ENCODE data around the gene CLDN16. TPM values are rescaled to one million over a fixed set of nuclear protein-coding genes. Genes with fewer than 3 reads are reported as not detected.

Gene CLDN16
- total RNA-seq, 1 experiment from 2014 or later = not detected

GRCh38 chr3:190436331-190436730, 48.4 kb downstream of the CLDN16 start (continued):
- no peak for TF ChIP-seq PRDM15 (CRISPR knock-in tag; IDR thresholded peaks at IDR 0.05)
- TF ChIP-seq JUN (CRISPR knock-in tag; IDR thresholded peaks at IDR 0.05) = no peak
- no peak for TF ChIP-seq MXD4 (CRISPR knock-in tag; IDR thresholded peaks at IDR 0.05; ENCODE audit: borderline replicate concordance)
- no peak for TF ChIP-seq ETV6 (CRISPR knock-in tag; IDR thresholded peaks at IDR 0.05)
- no peak for TF ChIP-seq HMGA2 (CRISPR knock-in tag; IDR thresholded peaks at IDR 0.05)
- no peak for TF ChIP-seq ATF3 (CRISPR knock-in tag; conservative IDR thresholded peaks at IDR 0.05)

- DNase-seq (ENCODE audit: low spot score) (no peak), ATAC-seq (no peak)
- no peak overlapping the region for H3K4me3 Mint-ChIP-seq
- H3K4me1 Mint-ChIP-seq = no peaks in the 10 kb centered on the region
- H3K27ac Mint-ChIP-seq = no peak overlapping the region
- peaks cover 1% of the 10 kb centered on the region for H3K9me3 Mint-ChIP-seq
- ChIA-PET CTCF (no interaction called here), POLR2A (no interaction called here)
- H3K36me3 Mint-ChIP-seq = no peaks in the 10 kb centered on the region
- H3K27me3 Mint-ChIP-seq (ENCODE audit: low read depth) = no peaks in the 10 kb centered on the region
- TF ChIP-seq MAX (CRISPR knock-in tag; IDR thresholded peaks at IDR 0.05) = no peak
- no peak for TF ChIP-seq JAZF1 (CRISPR knock-in tag; IDR thresholded peaks at IDR 0.05)
- no peak for TF ChIP-seq ATF6 (CRISPR knock-in tag; IDR thresholded peaks at IDR 0.05)
- no peak for TF ChIP-seq TEAD4 (CRISPR knock-in tag; IDR thresholded peaks at IDR 0.05)
- TF ChIP-seq ZNF671 (CRISPR knock-in tag; IDR thresholded peaks at IDR 0.05) = no peak
- no peak for TF ChIP-seq ZSCAN18 (CRISPR knock-in tag; IDR thresholded peaks at IDR 0.05)
- no peak for TF ChIP-seq TP53 (CRISPR knock-in tag; IDR thresholded peaks at IDR 0.05)
- no peak for TF ChIP-seq FOXP1 (CRISPR knock-in tag; IDR thresholded peaks at IDR 0.05; ENCODE audit: borderline replicate concordance)
- TF ChIP-seq ZNF263 (CRISPR knock-in tag; IDR thresholded peaks at IDR 0.05; ENCODE audit: low read depth) = no peak
- no peak for TF ChIP-seq USF2 (CRISPR knock-in tag; IDR thresholded peaks at IDR 0.05)
- no peak for TF ChIP-seq NR2C2 (CRISPR knock-in tag; IDR thresholded peaks at IDR 0.05)
- TF ChIP-seq CDX4 (CRISPR knock-in tag; IDR thresholded peaks at IDR 0.05; ENCODE audit: borderline replicate concordance) = no peak
- no peak for TF ChIP-seq NFE2L1 (CRISPR knock-in tag; IDR thresholded peaks at IDR 0.05)
- no peak for TF ChIP-seq ZNF416 (CRISPR knock-in tag; IDR thresholded peaks at IDR 0.05)
- TF ChIP-seq GTF2I (CRISPR knock-in tag; conservative IDR thresholded peaks at IDR 0.05) = no peak
- no peak for TF ChIP-seq PRDM15 (CRISPR knock-in tag; IDR thresholded peaks at IDR 0.05)
- TF ChIP-seq ZNF425 (CRISPR knock-in tag; conservative IDR thresholded peaks at IDR 0.05) = no peak
Measured at GRCh38 chr3:190442240-190442639, 54.3 kb downstream of the CLDN16 start.

All from WTC11 (cell line).